ENCODE measurements around the gene NFIC. TPM values are rescaled to one million over a fixed set of nuclear protein-coding genes. Genes with fewer than 3 reads are reported as not detected.

NFIC gene
- total RNA-seq, 1 experiment from 2014 or later = 8.0 TPM

GRCh38 chr19:3320354-3320670 is 46.1 kb upstream of the NFIC start:
- no peak for DNase-seq
- no peaks in the 10 kb centered on the region for H3K23me2 ChIP-seq (ENCODE audit: insufficient read length, low read depth, low read length, poor library complexity, severe bottlenecking)
- H3T11ph ChIP-seq (ENCODE audit: low read length) = no peak overlapping the region
- no peak overlapping the region for H3K18ac ChIP-seq (ENCODE audit: insufficient read length, low read depth, low read length)
- no peak overlapping the region for H3K4ac ChIP-seq (ENCODE audit: low read depth, low read length)
- H3K27ac ChIP-seq (ENCODE audit: insufficient read length, low read depth, low read length) = no peak overlapping the region
- Mint-ChIP-seq H3K27ac (no peak overlapping the region), H3K4me1 (no peaks in the 10 kb centered on the region), H3K4me3 (no peak overlapping the region), H3K36me3 (ENCODE audit: insufficient read depth in 1 of 3, low read depth in 3 of 3) (no peaks in the 10 kb centered on the region), H3K9me3 (no peaks in the 10 kb centered on the region; a peak in 2 of 5 replicates), H3K27me3 (ENCODE audit: low read depth) (peaks cover 52% of the 10 kb centered on the region)
- H3K4me2 ChIP-seq (ENCODE audit: insufficient read depth, insufficient read length, low read length) = no peak overlapping the region
- TF ChIP-seq CTCF (conservative IDR thresholded peaks at IDR 0.05) = no peak
- no peaks in the 10 kb centered on the region; the same call in 1 of the 2 replicates for H3K27me3 ChIP-seq (ENCODE audit: insufficient read depth, low read length)
- H3K9ac ChIP-seq (ENCODE audit: extremely low read depth, insufficient read length, low read length) = no peak overlapping the region
- no peak overlapping the region for H3K56ac ChIP-seq (ENCODE audit: insufficient read length, low read depth, low read length)
- no peak overlapping the region for H2BK12ac ChIP-seq (ENCODE audit: insufficient read length, low read depth, low read length)
- H2BK15ac ChIP-seq (ENCODE audit: low read depth, low read length) = no peak overlapping the region
- H4K91ac ChIP-seq (ENCODE audit: insufficient read length, low read depth, low read length) = no peak overlapping the region
- H3K4me1 ChIP-seq (ENCODE audit: insufficient read depth, low read length) = no peaks in the 10 kb centered on the region
- no peak overlapping the region for H4K5ac ChIP-seq (ENCODE audit: insufficient read length, low read depth, low read length)
- no peaks in the 10 kb centered on the region for H3K9me3 ChIP-seq (ENCODE audit: control insufficient read depth, low read depth, low read length)
- no peaks in the 10 kb centered on the region for H4K20me1 ChIP-seq (ENCODE audit: control insufficient read depth, insufficient read depth, insufficient read length)
- no CpG with 5 or more reads among the region's 29 CpGs for WGBS (ENCODE audit: extremely low coverage, insufficient read length, low lambda C conversion rate)
- no peak overlapping the region for H3K14ac ChIP-seq (ENCODE audit: insufficient read depth, low read length)
- H2AFZ ChIP-seq (ENCODE audit: low read length) = no peak overlapping the region
- no peak overlapping the region for H3K23ac ChIP-seq (ENCODE audit: insufficient read length, low read depth, low read length)
- H2BK20ac ChIP-seq (ENCODE audit: low read depth, low read length, poor library complexity, severe bottlenecking) = no peak overlapping the region
- no peaks in the 10 kb centered on the region for H3K79me2 ChIP-seq (ENCODE audit: insufficient read depth, low read length)
- H2AK5ac ChIP-seq (ENCODE audit: insufficient read length, low read length) = no peak overlapping the region
- H2BK120ac ChIP-seq (ENCODE audit: low read depth, low read length, poor library complexity, severe bottlenecking) = no peak overlapping the region
- H2BK5ac ChIP-seq (ENCODE audit: insufficient read length, low read length) = no peak overlapping the region
- H4K8ac ChIP-seq (replicated peaks; ENCODE audit: insufficient read length, low read depth, low read length) = no peak overlapping the region
- no peaks in the 10 kb centered on the region for H3K79me1 ChIP-seq (ENCODE audit: insufficient read depth, low read depth, low read length, poor library complexity, severe bottlenecking)
